A673 (cell line): ENCODE measurements around the gene FBXO10. TPM values are rescaled to one million over a fixed set of nuclear protein-coding genes. Genes with fewer than 3 reads are reported as not detected.

Source experiments
- BruUV-seq: library from RNA; stranded (reverse); fragments of 400-500 nt; replicated peaks from 2 replicates; lab custom pipeline; 2021; lab: Mats Ljungman, UMichigan
- CTCF ChIA-PET: fragments of 300-600 bp; sonication (Branson Sonifier 250); formaldehyde crosslinking; loops from one replicate; lab custom pipeline; 2022; ENCODE audit warnings: antibody characterized with exemption; lab: Charles Lee
- POLR2A ChIA-PET: fragments of 300-600 bp; sonication (Branson Sonifier 250); formaldehyde crosslinking; loops from one replicate; lab custom pipeline; 2022; ENCODE audit warnings: antibody characterized with exemption; ENCODE audit not compliant: low non-redundant PET; lab: Charles Lee
- DNase-seq: peaks from one replicate; pipeline ENCODE4 v3.0.0-alpha.2; 2015; ENCODE audit warnings: low spot score
- H3K27ac ChIP-seq: fragments of 200-600 bp; sonication (generic); 2 replicates; pipeline ENCODE4 v1.5.1; 2016; ENCODE audit warnings: mixed run types, low read depth, mild to moderate bottlenecking, mixed read lengths, antibody characterized with exemption, low read length; ENCODE audit not compliant: poor library complexity, severe bottlenecking
- H3K27me3 ChIP-seq: fragments of 200-600 bp; sonication (generic); replicated peaks from 2 replicates; pipeline ENCODE4 v1.6.1; 2017; ENCODE audit warnings: mixed run types, low read depth, mild to moderate bottlenecking, mixed read lengths, antibody characterized with exemption, low read length; ENCODE audit not compliant: insufficient read depth, poor library complexity
- H3K36me3 ChIP-seq: fragments of 200-600 bp; sonication (generic); 2 replicates; pipeline ENCODE4 v1.6.1; 2016; ENCODE audit warnings: mixed run types, mild to moderate bottlenecking, mixed read lengths, antibody characterized with exemption, low read length; ENCODE audit not compliant: insufficient read depth, poor library complexity, severe bottlenecking
- H3K4me1 ChIP-seq: fragments of 200-600 bp; sonication (generic); 2 replicates; pipeline ENCODE4 v1.6.1; 2017; ENCODE audit warnings: mixed run types, mild to moderate bottlenecking, mixed read lengths, antibody characterized with exemption, low read length; ENCODE audit not compliant: insufficient read depth, poor library complexity, severe bottlenecking
- H3K4me3 ChIP-seq: fragments of 200-600 bp; sonication (generic); 2 replicates; pipeline ENCODE4 v1.5.1; 2016; ENCODE audit warnings: low read depth, mixed run types, mild to moderate bottlenecking, mixed read lengths, low read length; ENCODE audit not compliant: poor library complexity, severe bottlenecking
- H3K9me3 ChIP-seq: fragments of 200-600 bp; sonication (generic); 2 replicates; pipeline ENCODE4 v1.6.1; 2016; ENCODE audit warnings: mixed run types, low read depth, mild to moderate bottlenecking, mixed read lengths, antibody characterized with exemption, low read length; ENCODE audit not compliant: poor library complexity, severe bottlenecking
- CTCF ChIP-seq: fragments of 300-800, 200-600 bp; sonication (generic); conservative IDR thresholded peaks from 2 replicates; pipeline ENCODE4 v1.5.1; 2017; ENCODE audit warnings: low read depth, mild to moderate bottlenecking, antibody characterized with exemption, low read length, moderate library complexity, mixed read lengths
- EZH2 ChIP-seq: fragments of 200-600 bp; sonication (generic); IDR thresholded peaks from 2 replicates; pipeline ENCODE4 v1.6.1; 2017; ENCODE audit warnings: borderline replicate concordance, low read depth, mild to moderate bottlenecking, mixed read lengths, antibody characterized with exemption, low read length; ENCODE audit not compliant: poor library complexity, severe bottlenecking
- intact Hi-C: fragments of 100-400 bp; cut with micrococcal nuclease; formaldehyde crosslinking; loops from one replicate; pipeline ENCODE4 v1.10.0; 2022; ENCODE audit not compliant: unreplicated experiment
- total RNA-seq: library from RNA; stranded (reverse); gene quantifications from 2 replicates; pipeline ENCODE4 v1.2.3, GENCODE V29; 2021

The FBXO10 gene
- total RNA-seq, 1 experiment from 2014 or later, result 14.5 TPM

- Histone ChIP-seq H3K4me1 (peaks cover 8% of the 10 kb centered on the region), H3K27me3 (no peaks in the 10 kb centered on the region), H3K27ac (no peak overlapping the region), H3K9me3 (no peaks in the 10 kb centered on the region), H3K4me3 (no peak overlapping the region), H3K36me3 (no peaks in the 10 kb centered on the region)
- DNase-seq, result no peak
- TF ChIP-seq EZH2 (no peak), CTCF (no peak)
- CTCF ChIA-PET, result interaction anchor here (0.7 kb wide), 1 partner anchor 29 kb away, joined by 4 read pairs; the partner anchor contains the start of gene TOMM5
- intact Hi-C loops, result no loop called here
- POLR2A ChIA-PET, result no interaction called here
- BruUV-seq, result no TSS peak
Measured at GRCh38 chr9:37621273-37622121, 45.3 kb upstream of the FBXO10 start.

- intact Hi-C loops, result no loop called here
- no peaks in the 10 kb centered on the region for H3K36me3 ChIP-seq
- no peaks in the 10 kb centered on the region for H3K27me3 ChIP-seq
- H3K4me1 ChIP-seq, result peaks cover 8% of the 10 kb centered on the region
- TF ChIP-seq EZH2 (no peak), CTCF (no peak)
- H3K9me3 ChIP-seq, result no peaks in the 10 kb centered on the region
- ChIA-PET POLR2A (no interaction called here), CTCF (no interaction called here)
- no peak for DNase-seq
- H3K27ac ChIP-seq, result no peak overlapping the region
- no peak overlapping the region for H3K4me3 ChIP-seq
- no TSS peak for BruUV-seq
Measured at GRCh38 chr9:37620396-37620795, 44.2 kb upstream of the FBXO10 start.

- H3K9me3 ChIP-seq, result no peaks in the 10 kb centered on the region
- intact Hi-C loops, result no loop called here
- no TSS peak for BruUV-seq
- DNase-seq, result no peak
- TF ChIP-seq CTCF, result no peak
- no peak for TF ChIP-seq EZH2
- peaks cover 8% of the 10 kb centered on the region for H3K4me1 ChIP-seq
- H3K36me3 ChIP-seq, result no peaks in the 10 kb centered on the region
- no peak overlapping the region for H3K4me3 ChIP-seq
- no peak overlapping the region for H3K27ac ChIP-seq
- ChIA-PET CTCF (no interaction called here), POLR2A (no interaction called here)
- H3K27me3 ChIP-seq, result no peaks in the 10 kb centered on the region
Measured at GRCh38 chr9:37619806-37620205, 43.6 kb upstream of the FBXO10 start.
